Smooth muscle cell of the brain vasculature (primary cell): ENCODE measurements around the gene SARDH.

Experiments used
- DNase-seq: peaks from one replicate; pipeline ENCODE4 v3.0.0-alpha.2; 2012; ENCODE audit warnings: low read depth, low spot score

The SARDH gene

DNA sequence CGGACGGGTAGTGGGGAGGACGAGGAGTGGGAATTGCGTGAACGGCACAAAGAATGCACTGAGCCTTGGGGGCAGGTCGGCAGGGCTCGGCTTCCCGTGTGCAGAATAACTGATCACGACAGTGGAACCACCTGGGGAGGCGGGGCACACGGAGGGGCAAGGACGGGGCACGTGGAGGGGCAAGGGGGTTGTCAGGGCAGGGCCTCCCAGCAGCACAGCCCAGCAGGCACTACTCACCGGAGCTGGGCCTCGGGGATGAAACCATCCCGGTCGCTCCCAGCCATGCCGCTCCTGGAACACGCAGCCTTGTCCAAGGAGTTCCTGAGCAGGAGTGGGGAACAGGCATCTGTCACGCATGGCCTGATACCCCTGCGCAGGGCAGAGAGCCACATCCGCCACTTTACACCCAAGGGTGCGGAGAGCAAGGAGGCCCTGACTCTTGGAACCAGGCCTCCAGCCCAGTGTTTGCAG is 33.4 kb downstream of the SARDH start:
- no peak for DNase-seq

DNA sequence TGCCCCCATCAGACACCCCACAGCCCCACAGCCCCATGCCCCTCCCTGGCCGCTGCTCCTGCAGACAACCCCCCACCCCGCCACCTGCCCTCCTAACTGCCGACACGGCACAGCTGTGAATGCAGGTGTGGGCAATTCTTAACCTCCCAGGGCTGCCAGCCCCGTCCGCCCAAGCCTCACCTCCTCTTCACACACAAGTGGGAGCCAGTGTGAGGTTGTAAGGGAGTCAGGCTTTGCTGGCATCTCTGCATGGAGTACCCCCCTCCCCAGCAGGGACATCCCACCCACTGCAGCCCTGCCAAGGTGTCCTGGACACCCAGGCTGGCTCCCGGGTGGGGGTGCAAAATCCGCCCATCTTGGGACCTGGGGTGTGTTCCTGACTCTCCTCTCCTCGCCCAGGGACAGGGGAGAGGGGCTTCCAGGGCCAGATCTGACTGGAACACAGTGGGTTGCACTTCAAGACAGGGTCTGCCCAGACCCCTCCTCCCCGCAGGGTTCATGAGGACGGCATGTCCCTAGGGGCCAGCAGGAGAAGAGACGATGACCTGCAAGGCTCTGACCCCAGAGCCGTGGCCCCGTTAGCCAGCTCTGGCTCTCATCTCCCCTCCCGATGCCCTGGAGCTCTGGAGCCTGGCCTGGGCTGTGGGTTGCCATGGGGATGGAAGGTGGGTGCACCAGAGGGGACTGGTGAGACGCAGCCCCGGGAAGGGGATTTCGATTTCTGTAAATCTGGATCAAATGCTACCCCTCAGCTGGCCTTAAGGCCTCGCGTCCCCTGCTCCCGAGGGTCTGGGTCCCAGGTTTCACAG is 34.4 kb downstream of the SARDH start:
- DNase-seq = no peak

DNA sequence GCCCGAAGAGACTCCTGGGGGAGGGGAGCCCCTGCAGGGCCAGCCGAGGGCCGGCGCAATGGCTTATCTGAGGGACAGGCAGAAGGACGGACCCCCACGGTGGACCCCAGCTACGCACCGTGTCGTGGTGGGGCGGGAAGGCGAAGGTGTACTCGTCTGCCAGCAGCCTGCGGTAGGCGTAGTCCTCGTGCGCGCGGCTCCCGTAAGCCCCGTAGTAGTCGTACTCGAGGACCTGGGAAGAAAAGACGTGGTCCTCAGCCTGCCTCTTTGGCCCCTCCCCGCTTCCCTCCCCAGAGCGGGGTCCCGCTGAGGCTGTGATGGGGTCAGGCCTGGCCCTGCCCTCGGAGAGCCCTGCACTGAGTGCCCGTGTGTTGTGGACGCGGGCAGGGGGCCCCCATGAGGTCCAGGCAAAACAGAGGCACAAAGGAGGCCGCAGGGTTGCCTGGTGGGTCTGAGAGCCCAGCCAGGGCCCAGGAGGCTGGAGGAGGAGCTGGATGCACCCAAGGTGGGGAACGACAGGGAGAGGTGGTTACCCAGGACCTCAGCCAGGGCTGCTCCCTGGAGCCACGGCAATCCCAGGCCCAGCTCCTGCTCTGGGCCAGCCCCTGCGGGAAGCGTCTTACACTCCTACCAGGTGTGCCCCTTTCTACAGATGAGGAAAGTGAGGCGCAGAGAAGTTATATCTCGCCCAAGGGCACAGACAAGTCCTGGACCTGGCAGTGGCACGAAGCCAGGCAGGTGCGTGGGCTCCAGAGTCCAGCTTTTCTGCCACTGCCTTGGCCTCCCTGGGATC is 35.2 kb downstream of the SARDH start:
- DNase-seq = no peak

DNA sequence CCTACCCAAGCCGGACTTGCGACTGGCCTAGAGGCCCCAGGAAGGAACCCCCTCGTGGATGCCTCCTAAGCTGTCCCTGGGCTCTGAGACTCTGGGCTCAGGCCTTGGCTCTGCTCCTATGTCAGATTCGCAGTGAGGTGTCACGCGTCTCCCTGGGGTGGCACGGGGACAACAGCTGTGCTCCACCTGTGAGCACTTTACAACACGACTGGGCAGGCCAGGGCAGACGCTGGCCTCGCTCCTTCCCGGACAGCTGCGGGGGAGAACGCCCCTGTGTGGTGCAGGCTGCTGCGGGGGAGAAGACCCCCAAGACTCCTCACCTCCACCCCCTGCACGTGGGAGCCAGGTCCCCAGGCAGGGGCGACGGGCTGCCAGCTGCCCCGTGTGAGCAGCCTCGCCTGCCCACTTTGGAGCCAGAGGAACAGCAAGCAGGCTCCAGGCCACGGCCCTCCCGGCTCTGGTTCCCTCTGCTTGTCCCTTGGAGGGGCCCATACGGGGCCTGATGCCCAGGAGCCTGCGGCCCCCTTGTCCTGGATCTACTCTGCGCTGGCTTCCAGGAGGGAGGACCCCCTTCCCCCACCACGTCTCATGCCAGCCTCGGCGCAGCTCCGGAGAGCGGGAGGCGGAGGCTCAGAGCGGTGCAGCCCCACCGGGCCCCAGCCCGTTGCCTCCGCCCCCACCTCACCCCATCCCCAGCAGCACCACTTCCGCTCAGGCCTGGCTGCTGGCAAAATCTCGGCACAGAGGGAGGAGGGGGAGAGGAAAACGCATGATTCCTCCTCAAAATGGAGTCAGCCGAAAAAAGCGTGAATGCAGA is 36.0 kb downstream of the SARDH start:
- DNase-seq = no peak

DNA sequence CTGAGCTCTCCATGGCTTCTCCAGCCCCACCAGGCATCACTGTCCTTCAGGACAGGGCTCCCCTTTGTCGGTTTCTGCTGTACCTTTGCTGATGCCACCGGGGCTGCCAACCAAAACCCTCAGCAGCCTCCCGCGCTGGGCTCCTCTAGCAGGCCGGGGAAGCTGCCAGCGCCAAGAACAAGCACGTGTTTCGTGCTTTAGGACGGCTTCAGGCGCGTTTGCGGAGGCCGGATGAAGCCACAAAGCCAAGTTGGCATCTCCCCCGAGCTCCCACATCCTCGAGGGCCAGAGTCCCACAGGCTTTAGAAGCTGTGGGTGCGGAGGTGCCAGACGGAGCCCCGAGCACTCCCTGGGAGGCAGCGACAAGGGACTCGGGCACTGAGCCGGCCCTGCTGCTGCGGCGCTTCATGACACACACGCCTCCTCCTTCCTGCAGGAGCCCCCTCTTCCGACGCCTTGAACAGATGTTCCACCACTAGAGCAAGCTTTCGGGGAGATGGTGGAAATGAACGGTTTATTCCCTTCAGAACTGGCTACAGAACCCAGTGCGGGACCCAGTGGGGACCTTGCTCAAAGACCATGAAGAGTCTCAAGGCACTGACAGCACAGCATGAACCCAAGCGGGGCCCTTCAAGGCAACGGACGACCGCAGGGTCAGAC is 36.7 kb downstream of the SARDH start:
- DNase-seq = no peak

DNA sequence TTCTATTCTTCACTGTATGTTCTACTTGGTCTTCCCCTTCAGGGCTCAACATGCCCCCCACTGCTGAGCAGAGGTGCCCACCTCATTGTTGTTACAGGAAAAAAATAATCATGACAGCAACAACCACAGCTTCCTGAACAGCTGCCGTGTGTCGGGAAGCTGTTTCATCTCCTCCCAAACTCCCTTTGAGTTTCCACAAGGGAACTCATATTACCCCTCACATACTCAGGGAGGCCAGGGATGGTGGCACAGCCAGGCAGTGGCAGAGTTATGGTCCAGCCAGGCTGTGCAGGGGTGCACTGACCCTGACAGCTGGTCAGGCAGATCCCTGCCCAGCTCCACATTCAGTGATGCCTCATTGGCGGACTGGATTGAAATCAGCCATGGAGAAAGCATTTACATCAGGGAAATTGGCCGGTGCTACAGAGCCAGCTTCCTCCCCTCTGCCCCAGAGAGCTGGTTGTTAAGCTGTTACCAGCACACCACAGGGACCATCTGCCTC is 37.3 kb downstream of the SARDH start:
- no peak for DNase-seq

DNA sequence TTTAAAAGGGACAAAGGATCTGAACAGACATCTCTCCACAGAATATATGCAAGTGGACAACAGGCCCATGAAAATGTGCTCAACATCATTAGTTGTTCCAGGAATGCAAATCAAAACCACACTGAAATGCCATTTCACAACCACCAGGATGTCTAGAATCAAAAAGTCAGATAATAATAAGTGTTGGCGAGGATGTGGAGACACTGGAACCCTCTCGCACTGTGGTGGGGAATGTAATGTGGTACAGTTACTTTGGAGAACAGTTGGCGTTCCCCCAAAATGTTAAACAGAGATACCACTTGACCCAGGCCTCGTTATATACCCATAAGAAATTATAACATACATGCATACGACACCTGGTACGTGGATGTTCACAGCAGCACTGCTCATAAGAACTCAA is 38.6 kb downstream of the SARDH start:
- DNase-seq = no peak

DNA sequence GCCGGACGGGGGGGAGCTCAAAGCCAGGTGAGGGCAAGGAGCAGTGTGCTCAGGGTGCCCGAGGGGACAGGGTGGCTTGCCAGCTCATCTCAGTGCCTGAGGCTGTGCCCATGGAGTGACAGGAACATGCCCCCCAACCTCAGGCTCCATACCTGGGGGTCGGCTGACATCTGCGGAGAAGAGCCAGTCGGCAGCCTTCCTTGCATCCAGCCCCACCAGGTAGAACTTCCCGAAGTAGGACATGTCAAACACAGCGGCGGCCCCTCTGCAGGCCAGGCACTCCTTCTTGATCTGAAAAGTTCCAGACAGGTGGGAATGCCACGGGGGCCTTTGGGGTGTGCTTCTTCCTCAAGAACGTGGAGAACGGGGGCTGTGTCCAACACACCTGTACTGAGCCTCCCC is 42.1 kb downstream of the SARDH start:
- no peak for DNase-seq

DNA sequence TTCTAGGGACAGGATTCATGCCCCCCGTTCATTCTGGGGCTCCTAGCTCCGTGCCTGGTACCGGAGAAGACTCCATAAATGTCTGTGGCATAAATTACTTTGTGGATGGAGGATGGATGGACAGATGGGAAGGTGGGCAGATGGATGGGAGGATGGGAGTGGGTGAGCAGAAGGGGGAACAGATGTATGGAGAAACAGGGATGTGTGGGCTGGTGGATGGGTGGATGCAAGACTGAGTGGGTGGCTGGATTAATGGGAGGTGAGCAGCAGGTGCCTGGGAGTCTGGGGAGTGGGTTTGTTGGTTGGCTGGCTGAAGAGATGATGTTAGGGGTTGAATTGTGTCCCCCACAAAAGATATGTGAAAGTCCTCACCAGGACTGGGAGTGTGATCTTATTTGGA is 43.5 kb downstream of the SARDH start:
- no peak for DNase-seq

DNA sequence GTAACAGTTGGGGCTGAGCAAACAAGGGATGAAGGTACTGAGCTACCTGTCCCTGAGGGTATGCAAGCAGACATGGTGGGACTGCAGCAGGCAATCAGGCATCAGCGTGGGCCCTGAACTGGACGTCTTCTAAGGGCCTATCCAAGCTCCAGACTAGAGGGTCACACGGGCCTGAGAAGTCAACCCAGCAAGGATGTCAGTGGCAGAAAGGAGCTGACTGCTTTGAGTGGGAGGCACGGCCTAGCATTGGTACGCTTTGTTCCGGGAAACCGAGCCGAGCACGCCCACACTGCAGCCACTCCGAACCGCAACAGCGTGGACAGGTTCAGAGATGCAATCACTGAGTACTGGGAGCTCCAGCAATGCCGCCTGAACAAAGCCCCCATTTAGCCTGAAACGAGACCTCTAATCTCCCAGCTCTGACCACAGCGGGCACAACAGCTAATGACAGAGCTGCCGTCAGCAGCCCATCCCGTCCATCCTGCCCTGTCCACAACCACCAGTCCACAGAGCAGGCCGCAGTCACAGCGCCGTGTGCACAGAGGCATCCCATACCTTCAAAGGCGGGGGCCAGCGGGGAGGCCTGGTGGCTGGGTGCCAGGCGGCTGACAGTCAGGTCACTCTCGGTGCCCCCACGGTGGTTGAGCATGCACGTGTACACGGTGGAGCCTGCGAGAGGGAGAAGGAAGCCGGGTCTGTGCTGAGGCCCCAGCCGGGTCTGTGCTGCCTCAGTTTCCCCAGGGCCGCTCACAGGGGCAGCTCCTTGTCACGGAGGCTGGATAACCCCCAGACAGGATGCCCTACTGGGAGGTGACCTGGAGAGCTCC is 44.2 kb downstream of the SARDH start:
- DNase-seq = no peak

DNA sequence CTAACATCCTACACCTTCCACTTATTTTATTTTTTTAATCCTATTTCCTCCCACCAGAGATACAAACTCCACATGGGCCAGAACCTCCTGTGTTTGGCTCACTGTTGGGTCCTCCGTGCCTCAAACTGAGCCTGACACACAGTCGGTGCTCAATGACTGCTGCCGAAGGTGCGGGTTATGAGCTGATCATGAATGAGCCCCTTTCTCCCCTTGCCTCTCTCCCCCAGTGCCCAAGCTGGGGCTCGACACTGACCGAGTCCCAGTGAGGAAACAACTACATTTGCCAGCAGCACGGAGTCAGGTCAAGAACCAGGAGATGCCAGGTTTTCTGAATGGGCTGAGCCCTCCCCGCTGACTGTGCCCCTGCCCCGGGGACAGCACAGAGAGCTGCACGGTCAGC is 45.0 kb downstream of the SARDH start:
- no peak for DNase-seq

DNA sequence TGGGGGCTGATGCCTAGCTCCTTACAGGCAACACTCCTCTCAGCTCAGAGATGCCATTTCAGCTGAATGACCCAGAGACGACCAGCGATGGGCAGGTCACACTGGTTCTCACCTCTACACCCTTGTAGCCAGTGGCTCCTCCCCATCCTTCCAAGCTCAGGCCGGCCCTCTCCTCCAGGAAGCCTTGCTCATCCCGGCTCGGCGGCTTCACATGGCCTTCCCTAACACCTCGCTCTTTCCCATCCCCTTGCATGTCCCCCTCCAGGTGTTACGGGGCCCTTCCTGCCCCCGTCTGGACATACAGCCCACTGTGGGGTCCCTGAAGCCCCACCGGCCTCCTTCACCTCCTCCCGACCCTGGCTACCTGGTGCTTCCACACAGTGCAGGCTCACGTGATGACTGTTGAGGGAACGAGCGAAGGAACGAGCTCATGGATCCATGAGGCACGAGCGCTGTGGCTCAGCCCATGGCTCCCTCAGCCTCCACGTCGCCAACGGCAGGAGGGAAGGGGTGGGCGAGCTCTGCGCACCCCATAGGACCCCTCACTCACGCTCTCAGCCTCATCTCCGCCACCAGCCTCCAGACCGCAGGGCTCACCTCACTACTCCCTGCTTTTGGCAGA is 45.7 kb downstream of the SARDH start:
- no peak for DNase-seq

DNA sequence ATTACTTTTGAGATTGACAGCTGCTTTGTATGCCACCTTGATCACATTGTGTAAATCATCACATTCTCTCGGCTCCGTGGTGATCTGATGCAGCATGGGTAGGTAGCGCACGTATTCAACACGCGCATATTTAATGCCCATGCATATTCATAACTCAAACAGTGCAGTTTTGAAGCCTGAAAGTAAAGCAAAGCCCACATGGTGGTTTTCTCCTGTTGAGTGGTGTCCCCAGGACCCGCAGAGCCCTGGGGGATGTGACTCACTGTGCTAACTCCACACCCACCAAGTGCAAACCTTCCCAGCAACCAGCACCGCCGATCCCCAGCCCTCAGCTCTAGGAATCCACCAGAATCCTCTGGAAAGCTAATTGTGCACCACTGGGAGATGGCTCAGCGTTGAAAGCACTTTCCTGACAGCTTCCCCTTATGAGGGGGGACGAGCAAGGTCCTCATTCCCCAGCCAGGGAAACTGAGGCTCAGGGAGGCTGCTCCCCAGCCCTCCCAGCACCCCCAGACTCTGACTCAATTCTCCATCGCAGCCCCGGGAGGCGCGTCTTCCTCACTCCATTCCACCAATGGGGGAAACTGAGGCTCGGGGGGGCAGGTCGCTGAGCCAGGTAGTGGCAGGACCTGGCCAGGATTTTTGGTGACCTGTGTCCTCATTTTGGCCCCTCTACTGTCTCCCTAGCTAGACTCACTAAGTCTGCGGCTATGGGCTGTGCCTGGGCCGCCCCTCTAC is 46.4 kb downstream of the SARDH start:
- no peak for DNase-seq

DNA sequence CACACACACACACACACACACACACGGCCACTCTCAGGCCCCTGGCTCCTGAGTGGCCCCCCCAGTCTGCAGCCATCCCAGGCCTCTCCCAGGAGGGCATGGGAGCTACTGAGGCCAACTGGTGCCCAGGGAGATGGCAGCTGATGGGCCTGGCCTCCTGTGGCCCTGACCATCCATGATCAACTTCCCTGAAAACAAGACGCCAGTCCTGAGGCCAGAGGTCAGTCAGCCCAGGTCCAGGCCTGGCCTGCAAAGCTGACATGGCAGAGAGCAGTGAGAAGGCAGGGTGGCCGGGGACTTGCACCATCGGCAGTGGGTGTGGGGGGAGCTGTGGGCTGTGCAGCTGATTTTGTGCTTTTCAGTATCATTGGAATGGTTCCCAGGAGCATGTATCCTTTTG is 47.0 kb downstream of the SARDH start:
- DNase-seq = no peak

DNA sequence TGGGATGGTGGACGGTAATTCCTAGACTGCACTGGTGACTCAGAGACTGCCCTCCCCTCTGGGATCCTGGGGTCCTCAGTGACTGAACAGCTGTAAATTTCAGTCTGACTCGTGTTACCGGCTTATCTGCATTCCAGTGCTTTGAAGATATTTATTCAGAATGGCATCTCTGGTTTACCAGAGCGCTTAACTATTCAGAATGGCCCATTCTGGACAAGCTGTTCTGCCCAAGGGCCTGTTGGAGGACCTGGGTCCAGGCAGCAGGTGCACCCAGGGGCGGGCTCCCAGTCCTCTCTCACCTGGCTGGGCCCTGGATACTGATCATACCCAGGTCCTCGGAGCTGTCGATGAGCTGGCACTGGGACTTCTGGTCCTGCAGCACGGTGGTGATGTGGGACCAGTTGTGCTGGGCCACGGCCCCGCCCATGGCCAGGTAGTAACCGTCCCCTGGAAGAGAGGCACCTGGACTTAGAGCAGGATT is 48.0 kb downstream of the SARDH start:
- no peak for DNase-seq

DNA sequence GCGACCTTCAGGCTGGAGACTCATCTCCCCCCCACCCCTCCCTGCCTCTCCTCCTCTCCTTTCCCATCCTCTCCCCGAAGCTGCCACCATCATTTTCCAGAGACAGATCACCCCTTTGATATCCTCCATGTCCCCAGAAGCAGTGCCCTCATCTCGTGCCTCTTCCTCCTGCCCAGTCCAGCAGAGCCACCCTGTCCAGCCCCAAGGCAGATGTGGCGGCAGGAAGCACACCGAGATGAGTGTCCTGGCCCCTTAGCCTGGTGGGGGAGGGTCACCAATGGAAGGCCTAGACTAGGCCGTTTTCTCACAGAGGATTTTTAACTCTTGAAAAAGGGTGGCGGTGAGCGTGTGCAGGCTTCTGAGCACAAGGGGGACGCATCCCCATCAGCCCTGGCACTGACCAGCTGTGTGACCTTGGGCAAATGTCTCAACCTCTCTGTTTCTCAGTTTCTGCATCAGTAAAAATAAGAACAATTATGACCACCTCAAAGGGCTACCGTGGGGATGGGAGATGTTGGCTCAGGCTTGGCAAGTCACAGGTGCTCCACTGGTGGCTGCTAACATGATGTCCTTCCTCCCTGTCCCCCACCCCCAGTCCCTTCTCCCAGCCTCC is 48.9 kb downstream of the SARDH start:
- no peak for DNase-seq

DNA sequence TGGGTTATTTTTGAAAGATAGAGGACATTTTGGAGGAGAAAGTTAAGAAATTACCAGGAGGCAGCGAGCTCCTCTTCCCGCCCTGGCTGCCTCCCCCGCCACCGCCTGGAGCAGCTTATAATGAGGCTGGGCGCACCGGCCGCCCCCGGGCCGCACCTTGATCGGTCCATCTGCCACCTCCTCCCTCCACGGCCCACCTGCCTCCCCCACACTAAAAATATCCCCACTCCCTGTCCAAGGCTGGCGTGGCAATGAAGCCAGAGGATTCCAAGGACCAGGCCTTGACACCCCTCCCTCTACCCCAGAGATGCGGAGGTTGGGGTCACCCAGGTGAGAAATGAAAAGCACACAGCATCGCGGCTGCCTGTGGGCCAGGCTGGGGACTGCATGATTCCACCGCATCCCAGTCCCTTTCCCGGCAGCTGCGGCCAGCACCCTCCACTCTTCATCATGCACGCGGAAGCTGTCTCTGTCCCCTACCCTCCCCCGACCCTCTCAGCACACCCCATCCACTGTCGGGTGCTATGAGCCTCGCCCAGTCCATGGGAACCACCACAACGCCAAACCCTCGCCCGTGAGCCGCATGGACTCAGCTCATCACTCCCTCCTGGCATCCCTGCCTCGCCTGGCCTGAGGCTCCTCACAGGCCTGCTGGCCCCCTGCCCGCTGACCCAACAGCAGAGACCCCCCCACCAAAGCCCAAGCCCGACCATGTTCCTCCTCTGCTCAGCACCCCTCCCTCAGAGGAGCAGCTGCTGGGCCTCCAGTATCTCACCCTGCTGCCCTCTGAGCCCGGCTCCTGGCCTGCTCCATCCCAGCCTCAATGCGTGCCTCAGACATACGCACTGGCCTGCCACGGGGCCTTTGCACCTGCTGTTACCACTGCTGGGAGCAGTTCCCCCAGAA is 50.0 kb downstream of the SARDH start:
- DNase-seq = no peak
